Measurements from ENCODE around the gene ZNF536. TPM values are rescaled to one million over a fixed set of nuclear protein-coding genes. Genes with fewer than 3 reads are reported as not detected.
"Not testable (repeated sequence)": the region's sequence is repeated elsewhere in the genome, so short reads cannot be mapped to it uniquely, and the experiment has no call there.

The ZNF536 gene
- total RNA-seq, 6 experiments from 2014 or later = not detected

- Mint-ChIP-seq H3K27me3 (ENCODE audit: insufficient read depth) (peaks cover 2% of the 10 kb centered on the region), H3K4me1 (ENCODE audit: low read depth) (no peaks in the 10 kb centered on the region), H3K27ac (no peak overlapping the region), H3K36me3 (ENCODE audit: low read depth) (peaks cover 9% of the 10 kb centered on the region; the same call in 1 of the 2 replicates), H3K4me3 (no peak overlapping the region), H3K9me3 (peaks cover 50% of the 10 kb centered on the region)
- TF ChIP-seq CTCF (IDR thresholded peaks at IDR 0.05) = no peak
- no peak for DNase-seq
These were observed 70.5 kb downstream of the ZNF536 start for GRCh38 chr19:30442674-30443073.

DNA sequence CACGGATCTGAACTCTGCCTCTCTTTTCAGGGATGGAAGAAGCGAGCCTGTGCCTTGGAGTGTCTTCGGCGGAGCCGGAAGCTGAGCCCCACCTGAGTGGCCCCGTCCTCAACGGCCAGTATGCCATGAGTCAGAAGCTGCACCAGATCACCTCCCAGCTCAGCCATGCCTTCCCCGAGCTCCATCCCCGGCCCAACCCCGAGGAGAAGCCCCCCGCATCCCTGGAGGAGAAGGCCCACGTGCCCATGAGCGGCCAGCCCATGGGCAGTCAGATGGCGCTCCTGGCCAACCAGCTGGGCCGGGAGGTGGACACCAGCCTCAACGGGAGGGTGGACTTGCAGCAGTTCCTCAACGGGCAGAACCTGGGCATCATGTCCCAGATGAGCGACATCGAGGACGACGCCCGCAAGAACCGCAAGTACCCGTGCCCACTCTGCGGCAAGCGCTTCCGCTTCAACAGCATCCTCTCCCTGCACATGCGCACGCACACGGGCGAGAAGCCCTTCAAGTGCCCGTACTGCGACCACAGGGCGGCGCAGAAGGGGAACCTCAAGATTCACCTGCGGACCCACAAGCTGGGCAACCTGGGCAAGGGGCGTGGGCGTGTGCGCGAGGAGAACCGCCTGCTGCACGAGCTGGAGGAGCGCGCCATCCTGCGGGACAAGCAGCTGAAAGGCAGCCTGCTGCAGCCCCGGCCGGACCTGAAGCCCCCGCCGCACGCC lies 71.5 kb downstream of the ZNF536 start:
- no peak for DNase-seq
- H3K27ac Mint-ChIP-seq = no peak overlapping the region

DNA sequence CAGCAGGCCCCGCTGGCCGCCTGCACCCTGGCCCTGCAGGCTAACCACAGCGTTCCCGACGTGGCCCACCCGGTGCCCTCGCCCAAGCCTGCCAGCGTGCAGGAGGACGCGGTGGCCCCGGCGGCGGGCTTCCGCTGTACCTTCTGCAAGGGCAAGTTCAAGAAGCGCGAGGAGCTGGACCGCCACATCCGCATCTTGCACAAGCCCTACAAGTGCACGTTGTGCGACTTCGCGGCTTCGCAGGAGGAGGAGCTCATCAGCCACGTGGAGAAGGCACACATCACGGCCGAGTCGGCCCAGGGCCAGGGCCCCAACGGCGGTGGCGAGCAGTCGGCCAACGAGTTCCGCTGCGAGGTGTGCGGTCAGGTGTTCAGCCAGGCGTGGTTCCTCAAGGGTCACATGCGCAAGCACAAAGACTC lies 72.1 kb downstream of the ZNF536 start:
- Mint-ChIP-seq H3K27me3 (ENCODE audit: insufficient read depth) (peaks cover 2% of the 10 kb centered on the region; the same call in 1 of the 2 replicates), H3K4me1 (ENCODE audit: low read depth) (no peaks in the 10 kb centered on the region), H3K36me3 (ENCODE audit: low read depth) (peaks cover 9% of the 10 kb centered on the region; the same call in 1 of the 2 replicates), H3K9me3 (peaks cover 43% of the 10 kb centered on the region), H3K4me3 (no peak overlapping the region), H3K27ac (no peak overlapping the region)
- DNase-seq = no peak
- no peak for TF ChIP-seq CTCF (IDR thresholded peaks at IDR 0.05)

More for the DNA sequence above, 71.5 kb downstream of the ZNF536 start:
- no peak overlapping the region for H3K4me3 Mint-ChIP-seq
- peaks cover 2% of the 10 kb centered on the region; the same call in 1 of the 2 replicates for H3K27me3 Mint-ChIP-seq (ENCODE audit: insufficient read depth)
- no peaks in the 10 kb centered on the region for H3K4me1 Mint-ChIP-seq (ENCODE audit: low read depth)
- H3K36me3 Mint-ChIP-seq (ENCODE audit: low read depth) = peaks cover 9% of the 10 kb centered on the region; the same call in 1 of the 2 replicates
- peaks cover 47% of the 10 kb centered on the region for H3K9me3 Mint-ChIP-seq
- no peak for TF ChIP-seq CTCF (IDR thresholded peaks at IDR 0.05)

GRCh38 chr19:30444686-30445232 lies 72.6 kb downstream of the ZNF536 start:
- peaks cover 9% of the 10 kb centered on the region; the same call in 1 of the 2 replicates for H3K36me3 Mint-ChIP-seq (ENCODE audit: low read depth)
- peaks cover 2% of the 10 kb centered on the region; the same call in 1 of the 2 replicates for H3K27me3 Mint-ChIP-seq (ENCODE audit: insufficient read depth)
- H3K27ac Mint-ChIP-seq = no peak overlapping the region
- DNase-seq = no peak
- no peaks in the 10 kb centered on the region for H3K4me1 Mint-ChIP-seq (ENCODE audit: low read depth)
- peaks cover 43% of the 10 kb centered on the region for H3K9me3 Mint-ChIP-seq
- H3K4me3 Mint-ChIP-seq = no peak overlapping the region
- no peak for TF ChIP-seq CTCF (IDR thresholded peaks at IDR 0.05)

DNA sequence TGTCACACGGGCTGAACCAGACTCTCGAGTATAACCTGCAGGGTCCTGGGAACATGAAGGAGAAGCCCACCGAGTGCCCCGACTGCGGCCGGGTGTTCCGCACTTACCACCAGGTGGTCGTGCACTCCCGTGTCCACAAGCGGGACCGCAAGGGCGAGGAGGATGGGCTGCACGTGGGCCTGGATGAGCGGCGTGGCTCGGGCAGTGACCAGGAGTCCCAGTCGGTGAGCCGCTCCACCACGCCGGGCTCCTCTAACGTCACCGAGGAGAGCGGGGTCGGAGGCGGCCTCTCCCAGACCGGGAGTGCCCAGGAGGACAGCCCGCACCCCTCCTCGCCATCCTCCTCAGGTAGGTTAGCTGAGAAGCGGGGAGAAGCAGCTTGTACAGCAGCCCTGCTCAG lies 73.2 kb downstream of the ZNF536 start:
- no peaks in the 10 kb centered on the region for H3K4me1 Mint-ChIP-seq (ENCODE audit: low read depth)
- H3K36me3 Mint-ChIP-seq (ENCODE audit: low read depth) = peaks cover 7% of the 10 kb centered on the region; the same call in 1 of the 2 replicates
- no peak for DNase-seq
- H3K9me3 Mint-ChIP-seq = peaks cover 38% of the 10 kb centered on the region
- no peak overlapping the region for H3K4me3 Mint-ChIP-seq
- no peak for TF ChIP-seq CTCF (IDR thresholded peaks at IDR 0.05)
- no peak overlapping the region for H3K27ac Mint-ChIP-seq
- peaks cover 2% of the 10 kb centered on the region; the same call in 1 of the 2 replicates for H3K27me3 Mint-ChIP-seq (ENCODE audit: insufficient read depth)

GRCh38 chr19:30446120-30446519 lies 73.9 kb downstream of the ZNF536 start:
- not testable (repeated sequence) for H3K4me1 Mint-ChIP-seq (ENCODE audit: low read depth); DNase-seq; H3K36me3 Mint-ChIP-seq (ENCODE audit: low read depth); H3K27me3 Mint-ChIP-seq (ENCODE audit: insufficient read depth); H3K27ac Mint-ChIP-seq; H3K4me3 Mint-ChIP-seq
- peaks cover 34% of the 10 kb centered on the region for H3K9me3 Mint-ChIP-seq
